NCI-H1048 (cell line): ENCODE results near the gene THBS2.
"Not testable (repeated sequence)": the region's sequence is repeated elsewhere in the genome, so short reads cannot be mapped to it uniquely, and the experiment has no call there.

Experiments used
- DNase-seq: peaks from one replicate; lab custom pipeline; 2025; lab: John Stamatoyannopoulos, UW

THBS2 gene

DNA sequence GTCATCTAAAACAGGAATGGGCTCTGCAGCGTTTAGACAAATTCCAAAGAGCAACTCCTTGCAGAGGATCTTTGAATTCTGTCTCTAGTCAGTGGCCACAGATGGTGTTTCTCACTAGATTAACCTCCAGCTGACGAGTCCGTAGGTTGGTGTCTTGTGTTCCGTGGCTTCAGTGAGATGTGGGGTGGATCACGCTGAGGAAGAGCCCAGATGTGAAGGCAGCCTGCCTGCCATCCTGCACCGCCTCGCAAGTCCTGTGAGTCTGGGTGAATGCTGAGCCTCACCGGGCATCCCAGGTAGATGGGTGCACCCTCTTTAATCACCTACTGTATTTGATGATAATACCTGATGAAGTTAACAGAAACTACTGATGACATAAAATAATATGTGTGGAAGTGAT lies 70.4 kb downstream of the THBS2 start:
- no peak for DNase-seq

DNA sequence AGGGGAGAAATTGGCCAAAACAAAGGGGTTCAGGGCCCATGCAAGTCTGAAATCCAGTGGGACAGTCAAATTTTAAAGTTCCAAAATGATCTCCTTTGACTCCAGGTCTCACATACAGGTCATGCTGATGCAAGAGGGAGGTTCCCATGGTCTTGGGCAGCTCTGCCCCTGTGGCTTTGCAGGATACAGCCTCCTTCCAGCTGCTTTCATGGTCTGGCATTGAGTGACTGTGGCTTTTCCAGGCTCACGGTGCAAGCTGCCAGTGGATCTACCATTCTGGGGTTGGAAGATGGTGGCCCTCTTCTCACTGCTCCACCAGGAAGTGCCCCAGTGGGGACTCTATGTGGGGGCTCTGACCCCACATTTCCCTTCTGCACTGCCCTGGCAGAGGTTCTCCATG lies 73.8 kb downstream of the THBS2 start:
- not testable (repeated sequence) for DNase-seq

GRCh38 chr6:169177516-169178166 lies 76.0 kb downstream of the THBS2 start:
- DNase-seq: no peak

DNA sequence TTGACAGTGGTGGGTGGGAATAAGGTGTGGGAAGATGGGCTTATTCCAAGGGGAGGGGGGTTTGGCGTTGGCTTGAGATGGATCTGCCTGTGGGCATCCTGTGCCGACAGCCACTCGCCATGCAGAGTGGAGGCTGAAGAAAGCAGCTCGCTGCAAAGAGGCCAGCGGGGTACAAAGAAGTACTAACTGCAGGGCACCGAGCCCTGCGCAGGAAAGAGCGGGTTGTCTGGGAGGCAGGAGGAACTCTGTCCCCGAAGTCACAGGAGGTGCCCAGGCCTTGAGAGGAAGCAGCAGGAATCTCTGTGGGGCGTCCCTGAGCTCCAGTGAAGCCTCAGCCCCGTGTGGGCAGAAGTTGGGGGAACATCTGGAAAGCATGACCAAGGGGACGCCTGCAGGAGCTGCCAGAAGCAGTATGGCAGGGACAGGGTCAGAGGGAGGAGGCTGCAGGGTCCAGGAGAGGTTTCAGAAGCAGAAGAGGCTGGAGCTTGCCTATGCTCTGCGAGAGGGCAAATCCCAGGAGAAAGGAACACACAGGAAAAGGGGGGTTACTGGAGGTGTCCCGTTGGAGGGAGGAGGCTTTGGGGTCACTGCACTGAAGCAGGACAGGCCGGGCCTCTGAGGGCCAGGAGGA lies 77.2 kb downstream of the THBS2 start:
- DNase-seq: no peak

DNA sequence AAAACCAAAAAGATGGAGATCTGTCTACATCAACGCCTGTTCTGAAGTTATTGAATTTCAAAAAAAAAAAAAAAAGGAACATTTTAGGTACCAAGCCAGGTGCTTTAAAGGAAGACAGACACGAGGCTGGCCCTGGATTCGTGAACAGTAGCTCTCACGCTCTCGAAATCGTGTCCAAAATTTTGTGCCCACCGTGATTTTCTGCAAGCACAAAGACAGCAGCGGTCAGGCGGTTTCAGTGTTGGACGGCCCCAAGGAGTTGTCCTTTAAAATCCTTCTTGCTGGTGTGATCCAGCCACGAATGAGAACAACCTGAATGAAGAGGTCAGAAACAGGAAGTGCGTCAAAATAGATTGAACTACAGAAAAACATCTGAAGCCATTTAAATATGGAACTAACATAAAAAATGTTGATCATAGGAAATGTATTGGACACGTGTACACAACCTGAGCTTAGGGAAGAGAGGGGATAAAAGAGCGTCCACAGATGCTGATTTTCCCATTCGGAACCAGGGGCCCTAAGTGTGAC lies 78.2 kb downstream of the THBS2 start:
- no peak for DNase-seq

GRCh38 chr6:169174516-169175359 lies 78.9 kb downstream of the THBS2 start:
- no peak for DNase-seq

DNA sequence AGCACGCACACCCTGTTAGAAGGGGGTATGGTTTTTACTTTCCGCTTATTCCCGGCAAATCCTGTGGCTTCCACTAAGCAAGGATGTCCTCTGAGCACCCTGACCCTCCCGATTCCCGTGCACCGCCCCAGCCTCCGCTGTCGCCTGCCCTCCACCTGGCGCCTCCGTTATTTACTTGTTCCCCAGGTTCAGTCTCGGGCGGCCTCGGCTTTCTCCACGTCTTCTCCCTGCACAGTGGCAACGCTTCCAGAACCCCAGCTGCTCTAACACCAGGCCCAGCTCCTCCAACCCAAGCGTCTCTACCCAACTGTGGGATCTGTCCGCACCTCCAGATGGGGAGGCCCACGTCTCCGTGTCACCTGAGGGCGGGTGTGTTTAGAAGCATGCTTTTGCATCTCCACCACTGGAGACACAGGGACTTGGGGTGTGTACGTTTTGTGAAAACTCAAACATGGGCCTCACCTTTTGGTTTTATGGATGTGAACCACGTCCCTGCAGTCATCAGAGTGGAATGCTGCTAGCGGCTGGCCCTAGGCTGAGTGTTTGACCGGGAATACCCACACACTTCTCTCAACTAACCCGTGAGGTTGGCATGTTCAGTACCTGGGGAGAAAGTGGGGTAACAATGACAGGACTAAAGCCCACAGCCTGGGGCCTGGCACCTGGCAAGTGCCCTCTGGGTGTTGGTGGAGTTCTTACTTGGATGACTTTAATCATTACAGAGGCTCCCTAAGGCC lies 79.9 kb downstream of the THBS2 start:
- no peak for DNase-seq

- no peak for DNase-seq
Observed at GRCh38 chr6:169172946-169173345, 80.7 kb downstream of the THBS2 start.

- DNase-seq: no peak
Observed at GRCh38 chr6:169172456-169172855, 81.2 kb downstream of the THBS2 start.

DNA sequence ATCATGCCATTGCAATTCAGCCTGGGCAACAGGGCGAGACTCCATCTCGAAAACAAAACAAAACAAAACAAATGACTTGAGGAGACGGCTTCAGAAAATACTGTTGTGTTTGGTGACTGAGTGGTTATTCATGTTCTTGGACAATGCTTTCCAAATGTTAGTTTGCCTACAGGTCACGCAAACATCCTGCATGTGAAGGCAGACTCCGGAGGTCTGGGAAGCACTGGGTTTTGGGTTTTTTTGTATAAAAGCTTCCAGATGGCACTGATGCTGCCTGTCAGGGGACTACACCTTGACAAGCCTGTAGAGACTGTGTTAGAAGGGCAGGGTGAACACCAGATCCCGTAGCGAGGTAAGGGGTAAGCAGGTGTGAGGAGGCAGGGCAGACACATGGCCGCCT lies 81.7 kb downstream of the THBS2 start:
- no peak for DNase-seq

- no peak for DNase-seq
Observed at GRCh38 chr6:169171016-169171415, 82.6 kb downstream of the THBS2 start.

GRCh38 chr6:169170583-169170955 lies 83.1 kb downstream of the THBS2 start:
- DNase-seq: no peak

DNA sequence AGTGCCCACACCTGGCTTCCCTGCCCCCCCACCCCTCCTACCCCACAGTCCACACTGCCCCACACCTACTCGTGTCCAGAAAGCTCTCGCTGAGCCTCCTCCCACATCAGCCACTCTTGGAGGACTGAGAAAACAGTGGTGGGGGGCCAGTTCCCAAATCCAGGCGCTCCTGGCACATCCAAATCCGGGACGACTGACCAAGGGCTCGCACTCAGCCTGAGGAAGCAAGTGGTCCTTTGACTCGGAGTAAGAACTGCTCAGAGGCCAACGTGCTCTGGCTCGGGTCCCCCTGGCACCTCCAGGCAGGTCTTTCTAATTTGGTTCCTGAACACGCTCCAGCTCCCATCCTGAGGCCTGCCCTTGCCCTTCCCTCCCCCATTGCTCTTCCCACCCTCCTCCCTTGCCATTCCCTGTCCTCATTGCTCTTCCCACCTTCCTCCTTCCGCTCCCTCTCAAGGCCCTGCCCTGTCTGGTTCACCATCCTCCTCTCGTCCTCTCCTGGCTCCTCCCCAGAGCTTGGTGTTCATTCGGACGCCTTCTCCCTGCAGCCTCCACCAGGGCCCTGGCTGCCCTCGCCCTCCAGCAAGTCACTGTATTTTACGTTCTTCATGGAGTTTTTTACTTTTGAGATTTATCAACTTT lies 83.6 kb downstream of the THBS2 start:
- DNase-seq: no peak

- DNase-seq: no peak
Observed at GRCh38 chr6:169169375-169169774, 84.3 kb downstream of the THBS2 start.

DNA sequence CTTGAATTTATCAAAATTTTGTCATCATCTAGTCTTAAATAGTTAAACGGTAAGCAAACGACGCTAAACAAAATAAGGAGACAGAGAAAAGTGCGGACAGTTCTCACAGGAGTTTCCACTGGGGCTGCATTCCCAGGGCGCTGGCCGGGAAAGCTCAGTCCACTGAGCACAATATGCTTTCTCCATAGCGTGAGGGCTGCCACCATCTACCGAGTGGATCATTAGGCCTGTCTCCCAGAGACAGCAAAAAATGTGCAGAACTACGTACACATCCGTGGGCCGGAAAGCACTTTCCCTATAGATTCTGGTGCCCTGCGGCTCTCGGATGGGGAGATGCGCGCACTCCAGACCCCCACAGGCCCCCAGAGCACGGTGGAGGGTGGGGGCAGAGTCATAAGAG lies 84.9 kb downstream of the THBS2 start:
- no peak for DNase-seq

GRCh38 chr6:169168302-169168630 lies 85.4 kb downstream of the THBS2 start:
- DNase-seq: no peak

- DNase-seq: no peak
Observed at GRCh38 chr6:169167581-169168301, 85.9 kb downstream of the THBS2 start.

GRCh38 chr6:169166896-169167580 lies 86.6 kb downstream of the THBS2 start:
- DNase-seq: no peak
